Activated CD4-positive, alpha-beta T cell treated with anti-CD3 and anti-CD28 coated beads, Interleukin-2, amount 10 ng/mL, durations not matched to agents 24 days and 14 days (primary cell): ENCODE data around the gene RASA3. TPM values are rescaled to one million over a fixed set of nuclear protein-coding genes. Genes with fewer than 3 reads are reported as not detected.

ENCODE experiments used
- DNase-seq: peaks from one replicate; pipeline ENCODE4 v3.0.0; 2022
- H3K27ac Mint-ChIP-seq: one replicate; pipeline ENCODE4 v1.8.0; 2022; ENCODE audit warnings: mild to moderate bottlenecking, mixed read lengths
- H3K27me3 Mint-ChIP-seq: one replicate; pipeline ENCODE4 v1.8.0; 2022; ENCODE audit warnings: mixed read lengths
- H3K36me3 Mint-ChIP-seq: one replicate; pipeline ENCODE4 v1.8.0; 2022; ENCODE audit warnings: low read depth, mild to moderate bottlenecking, mixed read lengths
- H3K4me1 Mint-ChIP-seq: one replicate; pipeline ENCODE4 v1.8.0; 2021; ENCODE audit warnings: mixed read lengths
- H3K4me3 Mint-ChIP-seq: one replicate; pipeline ENCODE4 v1.8.0; 2022; ENCODE audit warnings: mild to moderate bottlenecking, moderate library complexity, mixed read lengths
- H3K9me3 Mint-ChIP-seq: one replicate; pipeline ENCODE4 v1.8.0; 2021; ENCODE audit warnings: mixed read lengths
- intact Hi-C: fragments of 100-400 bp; cut with micrococcal nuclease; formaldehyde crosslinking; loops from one replicate; pipeline ENCODE4 v1.15.1; 2023
- total RNA-seq: library from RNA; stranded (reverse); gene quantifications from 2 replicates; pipeline ENCODE4 v1.2.3, GENCODE V29; 2022

The RASA3 gene
- total RNA-seq, 1 donor from 2014 or later: 15.9 TPM

DNA sequence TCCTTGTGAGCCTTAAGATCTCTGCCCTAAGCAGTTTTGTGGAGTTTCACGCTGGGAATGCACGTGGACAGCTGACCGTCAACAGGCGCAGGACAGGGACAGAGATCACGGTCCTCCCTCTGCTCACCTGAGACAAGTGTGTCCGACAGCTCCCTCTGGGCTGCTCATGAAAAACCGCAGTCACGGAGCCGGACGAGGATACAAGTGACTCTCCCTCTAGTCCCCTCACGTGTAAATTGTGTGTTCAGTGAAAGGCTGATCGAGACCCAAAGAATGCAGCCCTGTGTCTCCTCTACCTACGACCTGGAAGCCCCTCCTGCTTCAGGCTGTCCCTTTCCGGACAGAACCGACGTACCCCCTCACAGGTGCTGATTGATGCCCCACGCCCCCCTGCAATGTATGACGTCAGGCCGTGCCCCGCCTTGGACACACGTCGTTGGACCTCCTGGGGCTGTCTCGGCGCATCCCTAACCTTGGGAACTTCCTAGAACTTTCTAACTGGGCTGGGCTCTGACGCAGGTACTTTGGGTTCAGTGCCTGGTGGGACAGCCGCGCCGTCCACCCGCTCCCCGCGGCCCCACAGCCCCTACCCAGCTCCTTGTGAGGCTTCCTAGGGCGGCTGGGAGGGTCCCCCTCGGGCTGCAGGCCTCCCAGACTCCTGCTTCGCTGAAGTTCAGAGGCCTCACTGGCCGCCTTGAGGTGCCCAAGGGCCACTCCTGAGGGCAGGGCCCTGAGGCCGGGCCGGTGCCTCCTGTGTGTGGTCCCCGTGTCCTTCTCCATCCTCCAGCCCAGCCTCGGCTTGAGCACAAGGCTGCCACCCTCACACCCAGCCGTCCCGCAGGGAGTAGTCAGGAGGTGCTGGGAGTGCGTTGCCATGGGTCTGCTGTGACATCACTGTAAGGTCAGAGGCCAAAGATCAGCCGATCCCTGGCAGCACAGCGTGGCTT is 158.9 kb downstream of the RASA3 start, which contains the start of gene C13orf46:
C13orf46 (minus strand) TSS at position 859 of the 947 bp plus-strand sequence; CDS start at position 780, 79 bp downstream.
- intact Hi-C loops: no loop called here
- H3K4me3 Mint-ChIP-seq: no peak within 1 kb of the TSS
- DNase-seq: no peak
- no peaks in the 10 kb centered on the region for H3K27me3 Mint-ChIP-seq
- H3K4me1 Mint-ChIP-seq: peaks cover 1% of the 10 kb centered on the region
- H3K9me3 Mint-ChIP-seq: no peaks in the 10 kb centered on the region
- H3K36me3 Mint-ChIP-seq: peaks cover 25% of the 10 kb centered on the region
- no peak within 1 kb of the TSS for H3K27ac Mint-ChIP-seq

DNA sequence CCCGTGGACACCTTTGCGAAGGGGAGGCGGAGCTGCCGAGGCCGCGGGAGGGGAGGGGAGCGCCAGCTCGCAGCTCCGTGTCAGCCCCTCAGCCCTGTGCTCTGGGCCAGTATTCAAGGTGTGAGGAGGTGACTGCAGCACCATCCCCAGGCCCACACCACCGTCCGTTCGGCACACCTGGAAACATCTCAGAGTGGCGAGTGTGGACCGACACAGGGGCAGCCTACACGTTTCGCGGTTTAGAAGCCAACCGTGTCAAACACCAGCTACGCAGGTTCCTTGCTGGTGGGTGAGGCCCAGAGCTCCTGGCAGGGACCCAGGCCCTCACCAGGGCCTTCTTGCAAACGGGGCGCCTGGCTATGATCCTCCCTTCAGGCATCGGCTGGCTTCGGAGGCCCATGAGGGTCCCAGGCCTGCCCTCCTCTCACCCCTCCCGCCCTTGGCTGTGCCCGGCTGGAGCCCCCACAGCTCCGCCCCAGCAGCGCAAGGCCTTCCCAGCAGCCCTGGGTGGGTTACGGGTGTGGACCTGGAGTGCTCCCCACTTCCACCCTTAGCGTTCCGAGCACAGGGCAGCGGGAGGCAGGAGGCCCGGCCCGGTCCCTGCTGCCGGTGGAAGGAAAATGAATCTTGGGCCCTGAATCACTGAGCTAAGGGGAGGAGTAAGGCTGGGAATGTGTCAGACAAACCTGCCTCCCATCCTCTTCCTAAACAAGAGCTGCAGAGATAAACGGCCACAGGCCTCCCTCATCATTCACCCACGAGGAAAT is 159.8 kb downstream of the RASA3 start:
- Mint-ChIP-seq H3K36me3 (peaks cover 19% of the 10 kb centered on the region), H3K4me3 (no peak overlapping the region), H3K4me1 (peaks cover 1% of the 10 kb centered on the region), H3K9me3 (no peaks in the 10 kb centered on the region), H3K27me3 (no peaks in the 10 kb centered on the region), H3K27ac (no peak overlapping the region)
- no peak for DNase-seq
- intact Hi-C loops: no loop called here

DNA sequence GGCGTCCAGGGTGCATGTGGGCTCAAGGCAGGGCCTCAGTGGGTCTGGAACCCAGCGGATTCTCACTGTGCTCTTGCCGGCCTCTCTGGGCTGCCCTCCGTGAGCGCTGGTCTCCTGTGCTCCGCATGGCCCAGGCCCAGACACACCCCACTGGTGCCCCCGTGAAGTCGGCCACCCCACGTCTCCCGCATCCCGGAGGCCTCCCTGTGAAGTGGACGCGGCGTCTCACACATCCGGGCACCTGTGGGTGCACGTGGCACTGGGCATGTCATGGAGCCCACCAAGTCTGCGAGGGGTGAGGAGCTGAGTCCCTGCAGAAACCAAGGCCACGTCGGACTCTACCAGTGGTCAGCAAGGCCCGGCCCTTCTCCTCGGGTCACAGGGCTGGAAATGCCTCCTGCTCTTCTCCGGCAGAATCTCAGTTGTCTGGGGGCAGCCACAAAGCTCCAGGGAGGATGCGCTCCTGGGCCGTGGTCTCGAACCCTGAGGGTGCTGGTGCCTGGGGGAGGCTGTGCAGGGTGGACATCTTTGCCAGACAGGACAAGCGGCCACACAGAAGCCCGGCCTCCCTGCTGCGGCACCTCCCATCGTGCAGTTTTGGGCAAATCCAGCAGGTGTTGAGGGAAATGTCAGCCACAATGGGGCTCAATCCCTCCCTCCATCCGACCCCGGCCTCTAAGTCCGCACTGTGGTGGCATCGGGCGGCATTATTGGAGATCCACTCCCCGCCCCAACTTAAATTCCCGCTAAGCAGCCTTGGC is 160.8 kb downstream of the RASA3 start:
- Mint-ChIP-seq H3K36me3 (peaks cover 15% of the 10 kb centered on the region), H3K27me3 (no peaks in the 10 kb centered on the region), H3K9me3 (no peaks in the 10 kb centered on the region), H3K4me3 (no peak overlapping the region), H3K27ac (no peak overlapping the region), H3K4me1 (peaks cover 1% of the 10 kb centered on the region)
- intact Hi-C loops: no loop called here
- no peak for DNase-seq

DNA sequence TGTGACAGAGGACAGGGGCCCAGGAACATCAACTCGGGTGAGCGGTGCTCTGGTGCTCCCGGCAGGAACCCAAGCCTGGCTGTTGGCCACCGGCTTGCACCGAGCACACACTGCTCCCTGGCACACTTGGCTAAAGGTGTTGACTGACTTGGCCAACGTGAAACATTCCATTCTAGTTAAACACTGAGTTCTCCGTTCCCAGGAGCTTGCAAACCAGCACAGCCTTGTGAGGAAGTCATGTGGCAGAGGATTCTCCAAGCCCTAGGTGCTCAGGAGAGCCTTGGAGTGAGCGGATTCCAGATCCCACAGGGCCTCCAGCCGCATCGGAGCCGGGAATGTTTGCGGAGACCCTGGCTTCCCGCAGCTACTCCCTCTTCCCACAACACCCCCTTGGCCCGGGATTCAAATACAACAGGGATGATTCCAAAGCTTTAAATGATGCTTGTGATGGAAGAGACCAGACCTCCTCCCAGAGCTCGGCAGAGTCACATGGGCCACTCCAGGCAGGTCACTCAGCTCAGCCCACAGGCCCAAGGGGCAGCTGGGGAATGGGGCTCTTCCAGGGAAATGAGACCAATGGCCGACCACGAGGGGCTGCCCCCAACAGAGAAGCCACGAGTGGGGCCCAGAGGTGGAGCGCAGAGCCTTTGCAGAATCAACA is 161.5 kb downstream of the RASA3 start:
- H3K9me3 Mint-ChIP-seq: no peaks in the 10 kb centered on the region
- H3K27me3 Mint-ChIP-seq: no peaks in the 10 kb centered on the region
- intact Hi-C loops: no loop called here
- H3K4me1 Mint-ChIP-seq: peaks cover 1% of the 10 kb centered on the region
- peaks cover 13% of the 10 kb centered on the region for H3K36me3 Mint-ChIP-seq
- no peak for DNase-seq
- no peak overlapping the region for H3K27ac Mint-ChIP-seq
- no peak overlapping the region for H3K4me3 Mint-ChIP-seq

DNA sequence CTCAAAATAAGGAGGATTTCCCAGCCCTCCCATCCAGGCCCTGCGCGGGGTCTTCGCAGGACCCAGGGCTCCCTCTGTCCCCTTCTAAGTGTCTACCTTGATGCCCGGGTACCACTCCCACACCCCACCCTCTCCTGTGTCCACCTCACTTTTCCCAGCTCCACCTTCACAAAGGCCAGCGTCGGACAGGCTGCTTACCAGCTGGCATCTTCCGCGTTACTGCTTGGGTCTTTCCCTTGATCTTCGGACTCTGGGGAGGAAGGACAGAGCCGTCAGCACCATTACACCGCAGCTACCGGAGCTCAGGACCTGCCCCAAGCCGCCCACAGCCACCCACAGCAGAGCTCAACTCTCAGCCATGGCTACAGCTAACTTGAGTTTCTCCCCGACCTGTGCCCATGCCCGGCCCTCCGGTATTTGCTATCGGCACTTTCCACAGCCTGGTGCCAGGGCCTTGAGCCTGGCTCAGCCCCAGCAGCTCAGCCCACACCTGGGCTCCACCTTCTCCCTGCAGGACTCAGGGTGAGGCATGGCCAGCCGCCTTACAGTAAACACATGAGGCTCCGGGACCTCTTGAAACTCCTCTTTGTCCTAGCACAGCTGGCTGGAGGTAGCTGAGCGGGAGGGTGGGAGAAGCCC is 162.3 kb downstream of the RASA3 start:
- DNase-seq: no peak
- Mint-ChIP-seq H3K4me3 (no peak overlapping the region), H3K9me3 (no peaks in the 10 kb centered on the region), H3K36me3 (peaks cover 10% of the 10 kb centered on the region), H3K27ac (no peak overlapping the region), H3K4me1 (no peaks in the 10 kb centered on the region), H3K27me3 (no peaks in the 10 kb centered on the region)
- intact Hi-C loops: no loop called here

DNA sequence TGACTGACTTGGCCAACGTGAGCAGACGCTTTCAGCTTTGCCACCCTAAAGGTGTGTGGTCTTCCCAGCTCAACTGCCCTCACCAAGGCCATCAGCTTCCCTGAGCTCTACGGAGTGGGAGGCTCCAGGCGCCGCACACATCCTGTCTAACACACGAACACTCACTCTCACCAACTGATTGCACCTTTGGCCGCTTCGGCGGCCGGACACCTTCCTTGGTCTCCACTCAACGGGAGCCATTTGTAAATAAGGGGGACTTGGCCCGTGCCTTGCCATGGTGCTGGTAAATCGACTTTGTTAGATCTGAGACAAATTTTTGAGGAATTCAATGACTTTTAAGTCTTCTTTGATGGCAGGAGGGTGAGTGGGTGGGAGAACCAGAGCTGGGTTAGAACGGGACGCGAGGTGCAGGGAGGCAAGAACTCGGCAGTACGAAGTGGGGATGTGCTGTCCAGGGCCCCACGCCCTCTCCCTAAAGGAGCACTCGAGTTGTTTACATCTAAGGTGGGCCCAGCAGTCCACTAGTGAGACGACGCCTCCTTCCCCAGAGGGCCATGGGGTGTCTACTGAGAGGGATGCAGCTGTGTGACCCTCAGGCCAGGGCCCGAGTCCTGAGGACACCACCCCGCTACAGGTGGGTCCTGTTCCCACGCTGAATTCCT is 163.0 kb downstream of the RASA3 start:
- no peak for DNase-seq
- Mint-ChIP-seq H3K27me3 (no peaks in the 10 kb centered on the region), H3K4me1 (no peaks in the 10 kb centered on the region), H3K36me3 (peaks cover 10% of the 10 kb centered on the region), H3K4me3 (no peak overlapping the region), H3K27ac (no peak overlapping the region), H3K9me3 (no peaks in the 10 kb centered on the region)
- intact Hi-C loops: no loop called here

DNA sequence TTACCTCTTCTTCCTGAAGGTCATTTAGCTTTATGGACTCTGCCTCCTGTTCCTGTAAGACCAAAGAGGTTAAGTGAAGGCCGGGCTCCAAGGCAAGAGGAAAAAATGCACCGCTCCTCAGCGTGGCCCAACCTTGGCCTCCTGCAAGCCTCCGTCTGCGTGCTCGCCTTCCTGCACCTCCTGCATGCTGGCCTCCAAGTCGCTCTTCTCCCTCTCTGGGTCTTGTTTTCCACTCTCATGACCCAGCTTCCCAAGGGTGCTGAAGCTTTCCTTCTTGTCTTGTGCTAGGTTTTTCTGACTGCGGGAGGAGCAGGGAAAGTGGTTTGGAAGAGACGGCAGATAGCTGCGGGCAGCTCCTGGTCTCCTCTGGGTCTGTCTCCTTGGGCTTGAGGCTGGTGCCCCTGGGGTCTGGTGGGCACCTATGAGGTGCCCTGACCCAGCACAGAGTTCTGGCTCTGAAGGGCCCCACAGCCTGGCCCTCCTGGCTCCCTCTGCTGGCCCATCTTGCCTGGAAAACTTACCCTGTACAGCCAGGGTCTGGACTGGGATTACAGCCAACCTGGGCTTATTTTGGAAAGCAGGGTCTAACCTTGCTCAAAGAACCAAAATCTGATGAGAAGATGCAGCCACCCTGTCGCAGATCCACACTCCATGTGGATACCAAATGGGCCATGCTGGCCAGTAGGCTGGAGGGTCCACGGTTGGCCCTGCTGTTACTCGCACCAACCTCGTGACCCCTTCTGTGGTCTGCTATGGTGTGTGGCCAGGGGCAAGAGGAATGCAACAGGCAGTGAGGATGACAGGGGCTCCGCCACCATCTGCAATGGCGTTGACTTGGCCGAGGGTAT is 163.7 kb downstream of the RASA3 start:
- Mint-ChIP-seq H3K27ac (no peak overlapping the region), H3K27me3 (no peaks in the 10 kb centered on the region), H3K9me3 (no peaks in the 10 kb centered on the region), H3K4me3 (no peak overlapping the region), H3K36me3 (peaks cover 8% of the 10 kb centered on the region), H3K4me1 (no peaks in the 10 kb centered on the region)
- no peak for DNase-seq
- intact Hi-C loops: no loop called here

DNA sequence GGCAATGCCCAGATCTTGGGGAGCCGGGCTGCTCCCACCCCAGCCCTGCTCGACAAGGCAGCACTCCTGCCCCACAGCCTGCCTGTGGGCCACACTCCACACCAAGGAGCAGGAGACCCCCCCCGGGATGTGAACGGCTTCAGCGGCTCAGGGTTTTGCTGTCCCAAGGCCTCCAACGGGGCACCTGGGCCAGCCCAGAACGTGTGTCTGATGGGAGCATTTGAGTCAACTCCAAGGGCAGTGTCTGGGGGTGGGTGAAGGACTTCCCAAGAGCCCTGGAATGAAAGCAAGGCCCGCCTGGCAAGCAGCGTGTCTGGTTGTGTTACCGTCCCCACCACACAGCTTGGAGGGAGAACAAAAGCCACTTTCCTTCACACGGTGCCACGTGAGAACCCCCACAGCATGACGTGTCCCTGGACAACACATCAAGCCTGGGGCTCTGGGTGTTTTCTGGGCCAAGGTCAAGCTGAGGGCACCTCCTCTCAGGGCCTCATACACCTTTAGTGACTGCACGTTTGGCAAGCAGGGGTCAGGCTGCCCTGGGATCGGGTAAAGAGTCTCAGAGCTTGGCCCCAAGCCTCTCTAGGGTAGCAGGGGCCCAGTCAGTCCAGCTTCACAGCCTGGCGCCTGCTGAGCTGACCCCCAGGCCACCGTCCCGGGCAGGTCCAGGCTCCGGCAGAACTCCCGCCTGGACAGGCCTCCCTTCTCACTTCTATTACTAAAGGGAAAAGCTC is 164.5 kb downstream of the RASA3 start:
- intact Hi-C loops: no loop called here
- Mint-ChIP-seq H3K27ac (no peak overlapping the region), H3K27me3 (no peaks in the 10 kb centered on the region), H3K9me3 (no peaks in the 10 kb centered on the region), H3K4me3 (no peak overlapping the region), H3K36me3 (peaks cover 4% of the 10 kb centered on the region), H3K4me1 (no peaks in the 10 kb centered on the region)
- no peak for DNase-seq

DNA sequence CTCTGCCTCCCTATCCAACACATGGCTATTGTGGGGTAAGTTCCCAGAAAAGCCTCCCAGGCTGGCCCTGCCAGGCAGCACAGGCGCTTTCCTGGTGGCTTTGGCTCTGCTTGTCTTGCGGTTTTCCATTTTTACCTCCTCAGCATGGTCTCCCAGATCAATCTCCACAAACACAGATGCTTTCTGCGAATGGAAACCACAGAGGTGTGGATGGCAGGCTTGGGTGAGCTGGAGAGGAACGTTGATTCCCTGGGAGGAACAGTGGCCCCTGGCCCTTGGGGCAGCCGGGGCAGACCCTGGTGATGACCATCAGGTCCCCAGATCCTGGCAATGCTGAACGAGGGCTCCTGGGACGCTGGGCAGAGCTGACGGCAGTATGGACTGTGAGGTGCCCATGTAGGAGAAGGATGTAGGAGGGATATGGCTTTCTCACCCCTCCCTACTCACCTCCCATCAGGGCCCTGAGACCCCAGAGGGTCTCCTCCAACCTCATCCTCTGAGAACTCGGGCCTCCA is 165.2 kb downstream of the RASA3 start:
- Mint-ChIP-seq H3K36me3 (peaks cover 4% of the 10 kb centered on the region), H3K9me3 (no peaks in the 10 kb centered on the region), H3K4me3 (no peak overlapping the region), H3K27ac (no peak overlapping the region), H3K4me1 (no peaks in the 10 kb centered on the region), H3K27me3 (no peaks in the 10 kb centered on the region)
- intact Hi-C loops: no loop called here
- DNase-seq: no peak

DNA sequence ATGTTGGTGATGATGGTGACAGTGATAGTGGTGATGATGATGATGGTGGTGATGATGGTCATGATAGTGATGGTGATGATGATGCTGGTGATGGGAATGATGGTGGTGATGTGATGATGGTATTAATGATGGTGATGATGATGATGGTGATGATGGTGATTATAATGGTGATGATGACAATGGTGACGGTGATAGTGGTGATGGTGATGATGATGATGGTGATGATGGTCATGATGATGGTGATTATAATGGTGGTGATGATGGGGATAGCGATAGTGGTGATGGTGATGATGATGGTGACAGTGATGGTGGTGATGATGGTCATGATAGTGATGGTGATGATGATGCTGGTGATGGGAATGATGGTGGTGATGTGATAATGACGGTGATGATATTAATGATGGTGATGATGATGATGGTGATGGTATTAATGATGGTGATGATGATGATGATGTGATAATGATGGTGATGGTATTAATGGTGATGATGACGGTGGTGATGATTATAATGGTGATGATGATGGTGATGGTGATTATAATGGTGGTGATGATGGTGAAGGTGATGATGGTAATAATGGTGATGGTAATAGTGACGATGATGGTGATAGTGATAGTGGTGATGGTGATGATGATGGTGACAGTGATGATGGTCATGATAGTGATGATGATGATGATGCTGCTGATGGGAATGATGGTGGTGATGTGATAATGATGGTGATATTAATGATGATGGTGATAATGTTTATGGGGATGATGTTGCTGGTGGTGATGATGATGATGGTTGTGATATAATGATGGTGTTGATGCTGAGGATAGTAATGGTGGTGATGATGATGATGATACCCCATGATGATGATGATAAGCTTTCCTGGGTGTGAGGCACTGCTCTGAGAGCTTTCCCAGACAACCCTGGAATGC is 166.2 kb downstream of the RASA3 start:
- no peak overlapping the region for H3K4me3 Mint-ChIP-seq

More for the DNA sequence above, 166.2 kb downstream of the RASA3 start:
- H3K36me3 Mint-ChIP-seq: peaks cover 7% of the 10 kb centered on the region
- intact Hi-C loops: no loop called here
- no peak overlapping the region for H3K27ac Mint-ChIP-seq
- H3K27me3 Mint-ChIP-seq: no peaks in the 10 kb centered on the region
- no peaks in the 10 kb centered on the region for H3K4me1 Mint-ChIP-seq
- DNase-seq: no peak
- no peaks in the 10 kb centered on the region for H3K9me3 Mint-ChIP-seq
